ENCODE measurements around the gene RNF166.

The RNF166 gene

GRCh38 chr16:88732172-88732960 lies 26.2 kb upstream of the RNF166 start:
- CTCF ChIA-PET: interaction anchor here (6.3 to 25.4 kb wide), 2 partner anchors 30 to 49 kb away, joined by 76 to 544 read pairs; no protein-coding TSS in a partner anchor
- POLR2A ChIA-PET: no interaction called here
- no peak for DNase-seq (ENCODE audit: low read depth, low spot score)
- no peak overlapping the region for H3K4me3 ChIP-seq (ENCODE audit: low read depth, low read length)
- no peak for TF ChIP-seq CTCF (IDR thresholded peaks at IDR 0.05; ENCODE audit: insufficient read depth, low read length, missing control alignments)

- no peak overlapping the region for H3K4me3 ChIP-seq (ENCODE audit: low read depth, low read length)
- DNase-seq (ENCODE audit: low read depth, low spot score): no peak
- ChIA-PET POLR2A (no interaction called here), CTCF (interaction anchor here (6.3 kb wide), 1 partner anchor 50 kb away, joined by 76 read pairs; no protein-coding TSS in a partner anchor)
- TF ChIP-seq CTCF (IDR thresholded peaks at IDR 0.05; ENCODE audit: insufficient read depth, low read length, missing control alignments): no peak
These were observed 25.5 kb upstream of the RNF166 start for GRCh38 chr16:88731699-88732098.

GRCh38 chr16:88730632-88731607 lies 24.7 kb upstream of the RNF166 start:
- POLR2A ChIA-PET: no interaction called here
- H3K4me3 ChIP-seq (ENCODE audit: low read depth, low read length): no peak overlapping the region
- no peak for DNase-seq (ENCODE audit: low read depth, low spot score)
- TF ChIP-seq CTCF (IDR thresholded peaks at IDR 0.05; ENCODE audit: insufficient read depth, low read length, missing control alignments): no peak
- CTCF ChIA-PET: no interaction called here

- DNase-seq (ENCODE audit: low read depth, low spot score): no peak
- CTCF ChIA-PET: no interaction called here
These were observed 21.7 kb upstream of the RNF166 start for GRCh38 chr16:88727871-88728270.

GRCh38 chr16:88726981-88727380 lies 20.8 kb upstream of the RNF166 start:
- TF ChIP-seq CTCF (IDR thresholded peaks at IDR 0.05; ENCODE audit: insufficient read depth, low read length, missing control alignments): no peak
- POLR2A ChIA-PET: no interaction called here

More at GRCh38 chr16:88727871-88728270, 21.7 kb upstream of the RNF166 start:
- H3K4me3 ChIP-seq (ENCODE audit: low read depth, low read length): no peak overlapping the region
- no peak for TF ChIP-seq CTCF (IDR thresholded peaks at IDR 0.05; ENCODE audit: insufficient read depth, low read length, missing control alignments)
- POLR2A ChIA-PET: no interaction called here

GRCh38 chr16:88726408-88726749 lies 20.2 kb upstream of the RNF166 start:
- no peak overlapping the region for H3K4me3 ChIP-seq (ENCODE audit: low read depth, low read length)
- TF ChIP-seq CTCF (IDR thresholded peaks at IDR 0.05; ENCODE audit: insufficient read depth, low read length, missing control alignments): no peak
- ChIA-PET POLR2A (no interaction called here), CTCF (interaction anchor here (1.0 kb wide), 1 partner anchor 11 kb away, joined by 4 read pairs; no protein-coding TSS in a partner anchor)
- no peak for DNase-seq (ENCODE audit: low read depth, low spot score)

More at GRCh38 chr16:88726981-88727380, 20.8 kb upstream of the RNF166 start:
- CTCF ChIA-PET: no interaction called here
- no peak overlapping the region for H3K4me3 ChIP-seq (ENCODE audit: low read depth, low read length)
- DNase-seq (ENCODE audit: low read depth, low spot score): no peak

Measured in AG04449 (cell line).